Activated CD8-positive, alpha-beta memory T cell treated with anti-CD3 and anti-CD28 coated beads for 36 hours (primary cell): ENCODE results near the gene CHD1L. TPM values are rescaled to one million over a fixed set of nuclear protein-coding genes. Genes with fewer than 3 reads are reported as not detected.
"Not testable (repeated sequence)": the region's sequence is repeated elsewhere in the genome, so short reads cannot be mapped to it uniquely, and the experiment has no call there.

Source experiments
- CTCF ChIA-PET: fragments of 350-600 bp; sonication (Branson Sonifier 250); formaldehyde crosslinking; loops from one replicate; lab custom pipeline; 2021; ENCODE audit warnings: antibody characterized with exemption; lab: Charles Lee
- POLR2A ChIA-PET: fragments of 350-600 bp; sonication (Branson Sonifier 250); formaldehyde crosslinking; loops from one replicate; lab custom pipeline; 2021; ENCODE audit warnings: antibody characterized with exemption; lab: Charles Lee
- total RNA-seq, 2 experiments: library from RNA; stranded (reverse); gene quantifications; one replicate each; pipeline ENCODE4 v1.2.3, GENCODE V29; 2021

The CHD1L gene
- total RNA-seq, 2 experiments from 2014 or later = 67.9 to 69.6 TPM

DNA sequence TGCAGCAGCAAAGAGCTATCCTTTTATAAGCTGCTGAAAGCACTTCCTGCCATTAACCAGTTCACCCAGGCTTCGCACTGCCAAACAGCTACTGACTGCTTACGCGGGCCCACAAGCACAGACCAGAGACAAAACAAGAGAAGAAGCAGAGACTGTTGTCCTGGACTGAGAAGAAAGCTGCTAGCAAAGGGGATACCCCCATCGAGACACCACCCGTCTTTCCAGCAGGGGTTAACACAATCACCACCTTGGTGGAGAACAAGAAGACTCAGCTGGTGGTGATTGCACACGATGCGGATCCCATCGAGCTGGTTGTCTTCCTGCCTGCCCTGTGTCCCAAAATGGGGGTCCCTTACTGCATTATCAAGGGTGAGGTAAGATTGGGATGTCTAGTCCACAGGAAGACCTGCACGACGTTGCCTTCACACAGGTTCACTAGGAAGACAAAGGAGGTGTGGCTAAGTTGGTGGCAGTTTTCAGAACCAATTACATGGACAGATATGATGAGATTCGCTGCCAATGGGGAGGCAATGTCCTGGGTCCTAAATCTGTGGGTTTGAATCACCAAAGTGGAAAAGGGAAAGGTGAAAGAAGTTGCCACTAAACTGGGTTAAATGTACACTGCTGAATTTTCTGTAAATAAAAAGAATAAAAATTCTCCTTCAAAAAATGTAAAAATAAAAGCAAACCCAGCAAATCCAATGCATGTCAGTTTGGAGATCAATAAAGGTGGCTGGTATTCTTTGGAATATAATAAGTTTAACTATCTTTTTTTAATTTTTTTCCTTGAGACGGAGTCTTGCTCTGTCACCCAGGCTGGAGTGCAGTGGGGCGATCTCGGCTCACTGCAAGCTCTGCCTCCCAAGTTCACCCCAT is 18.5 kb upstream of the CHD1L start:
- POLR2A ChIA-PET = no interaction called here
- CTCF ChIA-PET = interaction anchor here (1.5 kb wide), 1 partner anchor 19 kb away, joined by 9 read pairs; the partner anchor contains the start of gene CHD1L

DNA sequence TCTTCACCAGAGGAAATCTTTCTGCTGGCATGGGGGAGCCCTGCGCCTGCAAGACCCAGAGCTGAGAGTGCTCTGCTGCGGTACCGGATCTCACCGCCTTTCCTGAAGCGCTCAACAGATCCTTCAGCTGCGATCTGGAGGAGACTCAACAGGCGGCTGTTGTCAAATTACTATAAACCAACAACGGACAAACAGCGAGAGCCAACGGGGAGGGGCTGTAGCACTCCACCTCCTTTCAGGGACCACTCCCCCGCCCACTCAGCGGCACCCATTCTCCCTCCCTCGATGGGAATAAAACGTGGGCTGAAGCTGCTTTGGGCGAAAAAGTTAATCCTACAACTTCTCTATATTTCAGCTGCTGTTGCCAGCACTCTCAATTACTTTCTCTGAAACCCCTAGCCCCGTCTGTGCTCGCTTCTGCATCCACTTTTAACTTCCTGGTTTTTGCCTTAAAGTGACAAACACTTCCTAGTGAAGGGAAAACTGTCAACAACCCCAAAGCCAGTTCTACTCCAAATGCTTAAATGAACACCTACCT is 17.2 kb upstream of the CHD1L start, which contains the start of gene FMO5:
Gene FMO5, minus strand, starts transcription at position 147 of the 538 bp plus-strand sequence. CDS start 310 bp downstream, outside the sequence.
- ChIA-PET CTCF (interaction anchor here (0.8 to 1.6 kb wide), 4 partner anchors 16 to 53 kb away, joined by 3 to 7 read pairs (median 4); partner anchors contain the start of gene PRKAB2), POLR2A (no interaction called here)

DNA sequence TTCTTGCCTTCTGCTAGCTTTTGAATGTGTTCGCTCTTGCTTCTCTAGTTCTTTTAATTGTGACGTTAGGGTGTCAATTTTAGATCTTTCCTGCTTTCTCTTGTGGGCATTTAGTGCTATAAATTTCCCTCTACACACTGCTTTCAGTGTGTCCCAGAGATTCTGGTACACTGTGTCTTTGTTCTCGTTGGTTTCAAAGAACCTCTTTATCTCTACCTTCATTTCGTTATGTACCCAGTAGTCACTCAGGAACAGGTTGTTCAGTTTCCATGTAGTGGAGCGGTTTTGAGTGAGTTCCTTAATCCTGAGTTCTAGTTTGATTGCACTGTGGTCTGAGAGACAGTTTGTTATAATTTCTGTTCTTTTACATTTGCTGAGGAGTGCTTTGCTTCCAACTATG is 11.5 kb upstream of the CHD1L start:
- CTCF ChIA-PET = interaction anchor here (0.9 kb wide), 1 partner anchor 12 kb away, joined by 3 read pairs; the partner anchor contains the start of gene CHD1L
- POLR2A ChIA-PET = not testable (repeated sequence)

DNA sequence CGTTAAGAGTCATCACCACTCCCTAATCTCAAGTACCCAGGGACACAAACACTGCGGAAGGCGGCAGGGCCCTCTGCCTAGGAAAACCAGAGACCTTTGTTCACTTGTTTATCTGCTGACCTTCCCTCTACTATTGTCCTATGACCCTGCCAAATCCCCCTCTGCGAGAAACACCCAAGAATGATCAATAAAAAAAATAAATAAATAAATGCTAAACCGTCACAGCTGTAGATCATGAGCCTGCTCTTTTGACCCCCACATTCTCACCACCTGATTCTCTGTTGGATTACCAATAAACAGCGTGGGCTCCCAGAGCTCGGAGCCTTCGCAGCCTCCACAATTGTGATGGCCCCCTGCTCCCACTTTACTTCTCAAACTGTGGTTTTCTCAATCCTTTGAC is 8.6 kb upstream of the CHD1L start:
- POLR2A ChIA-PET, CTCF ChIA-PET: not testable (repeated sequence)

DNA sequence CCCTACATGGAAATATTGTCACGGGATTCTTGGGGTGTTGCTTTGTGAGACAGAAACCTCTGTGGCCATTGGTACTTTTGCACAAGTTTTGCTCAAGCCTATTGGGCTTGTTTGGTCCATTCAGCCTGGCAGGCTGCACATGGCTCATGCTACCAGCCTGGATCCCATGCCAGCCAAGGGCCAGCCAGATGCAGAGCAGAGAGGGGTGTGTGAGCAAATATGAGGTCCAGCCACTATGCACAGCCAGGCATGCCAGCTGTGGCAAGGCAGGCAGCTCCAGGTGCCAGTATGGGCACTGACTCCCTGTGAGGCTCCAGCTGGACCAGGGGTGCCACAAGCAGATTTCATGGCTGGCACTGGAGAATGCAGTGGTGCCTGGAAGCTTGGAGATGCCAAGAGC is 6.7 kb upstream of the CHD1L start:
- CTCF ChIA-PET = interaction anchor here (1.2 kb wide), 1 partner anchor 9 kb away, joined by 4 read pairs; no protein-coding TSS in a partner anchor
- POLR2A ChIA-PET = no interaction called here

DNA sequence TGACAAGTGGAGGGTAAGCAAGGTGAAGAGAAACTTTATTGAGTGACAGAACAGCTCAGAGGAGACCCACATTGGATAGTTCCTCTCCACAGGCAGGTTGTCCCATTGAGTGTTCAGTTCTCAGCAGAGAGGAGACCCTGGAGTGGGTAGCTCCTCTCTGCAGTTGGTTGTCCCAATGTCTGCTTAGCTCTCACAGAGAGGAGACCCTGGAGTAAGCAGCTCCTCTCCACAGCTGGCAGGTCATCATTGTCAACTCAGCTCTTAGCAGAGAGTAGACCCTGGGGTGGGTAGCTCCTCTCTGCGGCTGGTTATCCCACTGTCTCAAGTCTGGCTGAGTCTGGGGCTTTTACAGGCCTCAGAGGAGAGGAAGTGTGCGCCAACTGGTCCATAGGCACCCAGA is 6.0 kb upstream of the CHD1L start:
- POLR2A ChIA-PET = no interaction called here
- CTCF ChIA-PET = interaction anchor here (1.2 kb wide), 1 partner anchor 8 kb away, joined by 4 read pairs; no protein-coding TSS in a partner anchor

DNA sequence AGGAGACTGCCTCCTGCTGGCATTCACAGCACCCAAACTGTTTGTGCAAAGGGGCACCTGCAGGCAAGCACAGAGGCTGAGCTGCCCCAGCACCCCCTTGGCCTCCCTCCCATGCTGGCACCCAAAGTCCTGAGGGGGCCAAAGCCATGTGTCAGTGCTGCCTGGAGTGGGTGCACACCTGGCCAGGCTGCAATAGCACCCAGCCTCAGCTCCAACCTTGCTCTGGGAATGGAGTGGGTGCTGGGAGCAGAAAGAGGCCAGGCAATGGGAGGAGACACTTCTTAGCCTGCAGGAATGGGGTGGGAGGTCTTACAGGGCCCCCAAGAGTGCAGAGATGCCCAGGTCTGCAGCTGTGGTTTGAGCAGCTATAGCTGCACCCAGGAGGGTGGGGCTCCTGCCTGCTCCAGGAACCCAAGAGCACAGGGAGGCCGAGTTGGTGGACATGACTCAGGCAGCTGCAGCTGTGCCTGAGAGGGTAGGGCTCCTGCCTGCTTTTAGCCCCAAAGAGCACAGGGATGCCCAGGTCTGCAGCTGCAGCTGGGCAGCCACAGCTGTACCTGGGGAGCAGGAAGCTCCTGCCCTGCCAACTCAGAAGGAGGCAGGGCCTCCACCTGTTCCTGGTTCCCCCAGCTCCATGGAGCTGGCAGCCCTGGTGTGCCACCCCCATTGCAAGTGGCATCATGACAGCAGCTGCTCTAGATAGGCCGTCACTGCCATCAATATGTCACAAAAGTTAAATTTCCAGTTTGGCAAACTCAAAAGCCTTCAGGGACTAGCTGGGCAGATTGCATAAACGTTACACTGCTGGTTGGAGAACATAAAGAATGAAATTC is 5.3 kb upstream of the CHD1L start:
- ChIA-PET POLR2A (no interaction called here), CTCF (no interaction called here)

DNA sequence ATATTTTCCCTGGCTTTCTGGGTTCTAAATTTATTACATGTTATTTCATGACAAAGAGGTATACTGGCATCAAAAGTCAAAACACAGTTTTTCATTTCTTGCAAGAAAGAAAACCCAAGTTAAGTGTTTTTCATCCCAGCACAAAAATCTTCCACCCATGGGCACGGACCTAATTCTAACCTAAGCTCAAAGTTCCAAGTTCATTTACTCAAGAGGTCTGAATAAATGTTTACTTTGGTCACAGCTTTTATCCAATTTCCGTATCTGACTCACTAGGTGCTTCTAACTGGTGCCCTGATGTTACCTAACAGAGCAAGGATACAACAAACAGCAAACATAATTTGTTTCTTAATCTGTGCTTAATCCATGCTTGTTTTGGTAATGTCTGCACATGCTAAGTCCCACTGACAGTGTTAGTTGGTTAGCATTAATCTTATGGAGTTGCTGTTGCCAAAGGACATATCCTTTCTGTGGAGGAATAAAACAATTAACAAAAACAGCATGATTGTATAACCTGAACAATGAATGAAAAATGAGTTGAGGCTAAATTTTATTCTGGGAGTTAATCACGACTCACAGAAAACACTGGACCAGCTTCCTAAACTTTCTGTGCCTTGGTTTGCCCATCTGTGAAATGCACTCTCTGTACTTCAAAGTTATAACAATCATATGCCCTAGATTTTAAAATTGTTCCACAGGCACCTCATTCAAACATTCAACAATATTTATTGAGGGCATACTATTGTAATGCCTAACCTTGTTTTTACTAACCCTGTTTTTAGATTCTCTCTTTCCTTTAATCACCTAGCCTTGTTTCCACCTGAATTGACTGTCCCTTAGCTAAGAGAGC is 4.2 kb upstream of the CHD1L start:
- CTCF ChIA-PET = no interaction called here
- POLR2A ChIA-PET = no interaction called here

DNA sequence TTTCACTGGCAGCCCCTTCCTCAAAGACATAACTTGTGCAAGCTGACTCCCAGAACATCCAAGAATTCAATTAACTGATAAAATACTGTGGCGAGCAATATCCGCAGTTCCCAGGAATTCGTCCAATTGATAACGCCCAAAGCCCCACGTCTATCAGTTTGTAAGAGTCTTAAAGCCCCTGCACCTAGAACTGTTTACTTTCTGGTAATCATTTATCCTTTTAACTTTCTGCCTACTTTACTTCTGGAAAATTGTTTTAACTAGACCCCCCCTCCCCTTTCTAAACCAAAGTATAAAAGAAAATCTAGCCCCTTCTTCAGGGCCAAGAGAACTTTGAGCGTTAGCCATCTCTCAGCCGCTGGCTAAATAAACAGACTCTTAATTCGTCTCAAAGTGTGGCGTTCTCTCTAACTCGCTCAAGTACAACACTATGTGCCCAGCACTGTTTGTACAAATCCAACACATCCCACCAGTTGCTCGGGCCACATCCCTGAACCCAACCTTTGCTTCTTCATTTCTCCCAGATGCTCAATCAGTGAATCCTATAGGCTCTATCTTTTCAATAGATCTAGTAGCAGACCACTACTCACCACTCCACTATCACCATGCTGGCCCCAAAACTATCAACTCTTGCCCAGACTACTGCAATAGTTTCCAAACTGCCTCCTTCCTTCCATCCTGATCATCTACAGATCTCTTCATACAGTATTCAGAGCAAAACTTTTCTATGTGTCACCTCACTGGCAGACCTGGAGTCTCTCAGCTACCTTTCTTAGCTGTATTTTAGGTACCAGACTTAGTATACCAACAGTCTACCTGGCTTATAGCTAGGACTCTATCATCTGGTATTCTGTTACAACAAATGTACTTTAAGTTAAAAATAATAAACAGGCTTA is 3.3 kb upstream of the CHD1L start:
- ChIA-PET CTCF (no interaction called here), POLR2A (no interaction called here)

DNA sequence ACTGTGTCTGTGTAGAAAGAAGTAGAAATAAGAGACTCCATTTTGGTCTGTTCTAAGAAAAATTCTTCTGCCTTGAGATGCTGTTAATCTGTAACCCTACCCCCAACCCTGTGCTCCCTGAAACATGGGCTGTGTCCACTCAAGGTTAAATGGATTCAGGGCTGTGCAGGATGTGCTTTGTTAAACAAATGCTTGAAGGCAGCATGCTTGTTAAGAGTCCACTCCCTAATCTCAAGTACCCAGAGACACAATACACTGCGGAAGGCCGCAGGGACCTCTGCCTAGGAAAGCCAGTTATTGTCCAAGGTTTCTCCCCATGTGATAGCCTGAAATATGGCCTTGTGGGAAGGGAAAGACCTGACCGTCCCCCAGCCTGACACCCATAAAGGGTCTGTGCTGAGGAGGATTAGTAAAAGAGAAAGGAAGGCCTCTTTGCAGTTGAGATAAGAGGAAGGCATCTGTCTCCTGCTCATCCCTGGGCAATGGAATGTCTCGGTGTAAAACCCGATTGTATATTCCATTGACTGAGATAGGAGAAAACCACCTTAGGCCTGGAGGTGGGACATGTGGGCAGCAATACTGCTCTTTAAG is 2.3 kb upstream of the CHD1L start:
- CTCF ChIA-PET, POLR2A ChIA-PET: not testable (repeated sequence)

DNA sequence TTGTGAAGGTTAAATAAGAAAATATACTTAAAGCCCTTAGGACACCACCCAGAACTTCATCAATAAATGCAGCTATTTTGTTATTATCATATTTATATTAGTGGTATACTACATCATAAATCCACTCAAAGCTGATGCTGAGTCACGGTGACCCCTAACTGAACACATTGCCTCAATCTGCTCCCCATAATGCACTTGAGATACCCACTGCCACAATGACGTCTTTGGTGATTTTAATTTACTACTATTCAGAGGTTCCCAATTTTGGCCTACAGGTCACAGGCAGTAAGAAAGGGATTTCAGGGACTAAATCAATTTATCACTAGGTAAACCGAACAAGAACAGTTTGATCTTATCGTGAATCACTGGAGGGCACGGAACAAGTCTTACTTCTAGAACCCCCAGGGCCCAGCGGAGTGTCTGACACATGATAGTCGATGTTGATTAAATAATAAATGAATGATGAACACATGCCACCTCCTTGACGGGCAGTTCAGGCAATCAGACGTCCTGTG is 493 bp upstream of the CHD1L start:
- CTCF ChIA-PET = interaction anchor here (0.6 to 3.4 kb wide), 13 partner anchors 10 to 201 kb away, joined by 3 to 26 read pairs (median 6); partner anchors contain the start of genes FMO5 and PRKAB2
- POLR2A ChIA-PET = interaction anchor here (1.3 to 2.4 kb wide), 3 partner anchors 68 to 157 kb away, joined by 3 to 17 read pairs (median 14); no protein-coding TSS in a partner anchor

DNA sequence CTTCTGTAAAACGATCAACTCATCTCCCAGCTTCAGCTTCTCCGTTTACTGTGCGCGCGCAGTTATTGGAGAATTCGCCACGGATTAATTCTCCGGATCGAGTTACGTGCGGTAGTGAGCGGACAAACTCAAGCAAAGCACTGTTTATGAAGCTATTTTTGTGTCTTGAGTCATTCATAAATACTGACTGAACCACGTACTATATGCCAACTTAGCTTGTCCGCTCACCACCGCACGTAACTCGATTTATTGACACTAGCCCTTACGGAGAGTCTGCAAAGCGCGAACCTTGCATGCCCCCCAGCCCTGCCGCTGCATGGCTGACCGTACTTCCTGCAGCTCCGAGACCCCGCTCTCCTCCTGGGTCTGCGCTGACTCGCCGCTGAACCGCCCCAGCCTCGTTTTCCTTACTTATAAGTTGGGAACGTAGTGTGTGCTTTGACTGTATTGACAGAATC is 773 bp downstream of the CHD1L start:
- ChIA-PET CTCF (interaction anchor here (0.7 to 3.4 kb wide), 12 partner anchors 10 to 202 kb away, joined by 3 to 26 read pairs (median 4); partner anchors contain the start of gene PRKAB2), POLR2A (interaction anchor here (1.9 to 2.4 kb wide), 2 partner anchors 70 to 159 kb away, joined by 14 to 17 read pairs; no protein-coding TSS in a partner anchor)

DNA sequence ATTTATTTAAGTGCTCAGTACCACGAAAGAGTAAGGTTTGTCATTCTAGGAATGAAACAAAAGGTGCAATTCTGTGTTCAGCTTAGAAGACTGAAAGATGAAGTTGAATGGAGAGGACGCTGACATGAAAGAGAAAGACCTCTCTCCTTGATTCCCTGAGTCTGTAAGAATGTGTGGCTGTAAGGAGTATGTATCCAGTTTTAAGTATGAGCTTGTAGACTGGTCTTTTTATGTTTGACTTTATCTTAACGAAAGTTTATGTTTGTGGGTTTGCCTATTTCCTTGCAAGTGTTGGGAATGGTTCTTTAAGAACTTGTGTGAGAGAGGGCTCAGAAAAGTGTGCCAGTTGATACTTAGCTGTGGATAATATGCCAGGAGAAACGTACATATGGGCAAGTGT is 1.4 kb downstream of the CHD1L start:
- ChIA-PET POLR2A (interaction anchor here (1.9 to 2.4 kb wide), 2 partner anchors 70 to 159 kb away, joined by 14 to 17 read pairs; no protein-coding TSS in a partner anchor), CTCF (interaction anchor here (0.7 to 3.4 kb wide), 10 partner anchors 8 to 163 kb away, joined by 3 to 26 read pairs (median 6); partner anchors contain the start of gene PRKAB2)

DNA sequence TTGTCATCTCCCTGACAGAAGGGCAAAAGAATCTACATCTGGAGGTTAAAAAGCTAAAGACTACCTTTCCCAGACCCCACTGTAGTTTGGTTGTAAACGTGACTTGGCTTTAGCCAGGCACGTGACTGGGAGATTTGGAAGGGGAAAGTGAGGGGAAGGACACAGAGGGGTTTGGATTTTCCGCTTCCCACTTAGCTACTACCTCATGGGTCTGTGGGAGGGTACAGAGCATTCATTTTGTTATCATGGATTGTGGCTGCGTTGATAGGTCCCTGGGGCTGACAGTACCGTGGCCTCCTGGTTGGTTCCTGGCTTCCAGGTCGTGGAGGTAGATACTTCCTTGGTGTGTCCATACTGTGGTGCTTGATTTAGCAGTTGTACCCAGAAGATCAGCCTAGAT is 2.6 kb downstream of the CHD1L start:
- CTCF ChIA-PET = interaction anchor here (0.5 to 1.7 kb wide), 2 partner anchors 9 to 27 kb away, joined by 3 to 4 read pairs; no protein-coding TSS in a partner anchor
- POLR2A ChIA-PET = no interaction called here

DNA sequence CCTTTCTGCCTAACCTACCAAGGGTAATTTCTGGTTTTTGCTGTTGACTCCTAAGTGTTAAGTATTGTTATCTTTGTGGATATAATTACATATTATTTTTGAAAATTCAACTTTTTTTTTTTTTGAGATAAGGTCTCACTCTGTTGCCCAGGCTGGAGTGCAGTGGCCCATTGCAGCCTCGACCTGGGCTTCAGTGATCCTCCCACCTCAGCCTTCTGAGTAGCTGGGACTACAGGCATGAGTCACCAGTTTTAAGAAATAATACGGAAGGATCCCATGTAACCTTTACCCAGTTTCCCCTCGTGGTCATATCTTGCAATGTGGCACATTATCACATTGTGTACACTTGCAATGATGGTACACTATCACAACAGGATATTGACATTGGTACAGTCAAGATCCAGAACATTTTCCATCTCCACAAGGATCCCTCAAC is 3.1 kb downstream of the CHD1L start:
- ChIA-PET POLR2A (no interaction called here), CTCF (interaction anchor here (1.7 kb wide), 1 partner anchor 10 kb away, joined by 4 read pairs; no protein-coding TSS in a partner anchor)

DNA sequence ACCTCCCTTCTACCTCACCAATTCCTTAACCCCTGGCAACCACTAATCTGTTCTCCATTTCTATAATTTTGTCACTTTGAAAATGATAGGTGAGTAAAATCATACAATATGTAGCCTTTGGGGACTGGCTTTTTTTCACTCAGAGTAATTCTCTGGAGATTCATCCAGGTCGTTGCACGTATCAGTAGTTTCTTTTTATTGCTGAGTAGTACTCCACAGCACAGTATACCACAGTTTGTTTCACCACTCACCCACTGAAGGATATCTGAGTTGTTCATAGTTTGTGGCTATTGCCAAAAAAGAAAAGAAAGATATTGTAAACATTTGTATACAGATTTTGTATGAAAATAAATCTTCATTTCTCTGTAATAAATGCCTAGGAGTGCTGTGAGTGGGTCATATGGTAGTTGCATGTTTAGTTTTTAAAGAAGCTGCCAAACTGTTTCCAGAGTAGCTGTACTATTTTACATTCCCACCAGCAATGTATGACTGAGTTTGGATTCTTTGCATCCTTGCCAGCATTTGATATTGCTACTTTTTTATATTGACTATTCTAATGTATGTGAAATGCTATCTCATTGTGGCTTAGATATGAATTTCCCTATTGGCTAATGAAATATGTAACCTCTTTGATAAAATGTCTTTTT is 3.7 kb downstream of the CHD1L start:
- POLR2A ChIA-PET = no interaction called here
- CTCF ChIA-PET = no interaction called here
